ENCODE results near the gene GNG12.

- TF ChIP-seq CTCF (IDR thresholded peaks at IDR 0.05): no peak
- no peak for TF ChIP-seq POLR2A (IDR thresholded peaks at IDR 0.05)
These were observed 174.0 kb downstream of the GNG12 start for GRCh38 chr1:67659229-67659628.

Data from testis (tissue), 2 donors.